AG04449 (cell line): Measurements from ENCODE around the gene SURF4.

ENCODE experiments used
- CTCF ChIA-PET: fragments of 350-600 bp; formaldehyde crosslinking; extraction: SDS; loops from one replicate; lab custom pipeline; 2021; ENCODE audit warnings: antibody characterized with exemption; lab: Yijun Ruan, JAX
- POLR2A ChIA-PET: fragments of 400-600, 350-600 bp; formaldehyde crosslinking; extraction: SDS; loops from one replicate; lab custom pipeline; 2020; ENCODE audit warnings: antibody characterized with exemption, inconsistent platforms; lab: Yijun Ruan, JAX
- DNase-seq: peaks from one replicate; pipeline ENCODE4 v3.0.0-alpha.2; 2010; ENCODE audit warnings: low read depth, low spot score
- H3K4me3 ChIP-seq: 2 replicates; pipeline ENCODE4 v1.5.1; 2011; ENCODE audit warnings: low read depth, mild to moderate bottlenecking, control low read depth, low read length
- TF ChIP-seq, protein P1 (sequence below): IDR thresholded peaks from one replicate; pipeline ENCODE4 v1.5.1; 2011; ENCODE audit warnings: mild to moderate bottlenecking, moderate library complexity, low read length, control low read depth, inconsistent platforms; ENCODE audit not compliant: insufficient read depth; ENCODE audit errors: missing control alignments

The SURF4 gene

DNA sequence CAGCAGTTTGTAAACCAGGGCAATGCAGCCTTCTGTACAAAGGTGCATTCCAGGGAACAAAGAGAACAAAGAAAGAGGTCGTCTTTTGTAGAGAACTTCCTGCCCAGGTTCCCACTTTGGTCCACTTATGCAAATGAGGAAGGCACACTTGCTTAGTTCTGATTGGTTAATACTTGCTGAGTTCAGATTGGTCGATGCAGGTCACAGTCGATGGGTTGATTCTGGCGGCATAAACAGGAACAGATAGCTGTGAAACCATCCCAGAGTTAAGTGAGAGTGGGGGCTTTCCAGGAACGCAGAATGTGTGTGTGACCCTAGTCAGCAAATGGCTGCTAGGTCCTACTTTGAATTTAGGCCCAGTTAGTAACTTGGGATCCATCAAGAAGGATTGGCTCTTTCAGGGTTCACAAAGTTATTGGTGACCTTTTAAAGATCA lies 44.5 kb upstream of the SURF4 start:
- TF ChIP-seq, protein P1, sequence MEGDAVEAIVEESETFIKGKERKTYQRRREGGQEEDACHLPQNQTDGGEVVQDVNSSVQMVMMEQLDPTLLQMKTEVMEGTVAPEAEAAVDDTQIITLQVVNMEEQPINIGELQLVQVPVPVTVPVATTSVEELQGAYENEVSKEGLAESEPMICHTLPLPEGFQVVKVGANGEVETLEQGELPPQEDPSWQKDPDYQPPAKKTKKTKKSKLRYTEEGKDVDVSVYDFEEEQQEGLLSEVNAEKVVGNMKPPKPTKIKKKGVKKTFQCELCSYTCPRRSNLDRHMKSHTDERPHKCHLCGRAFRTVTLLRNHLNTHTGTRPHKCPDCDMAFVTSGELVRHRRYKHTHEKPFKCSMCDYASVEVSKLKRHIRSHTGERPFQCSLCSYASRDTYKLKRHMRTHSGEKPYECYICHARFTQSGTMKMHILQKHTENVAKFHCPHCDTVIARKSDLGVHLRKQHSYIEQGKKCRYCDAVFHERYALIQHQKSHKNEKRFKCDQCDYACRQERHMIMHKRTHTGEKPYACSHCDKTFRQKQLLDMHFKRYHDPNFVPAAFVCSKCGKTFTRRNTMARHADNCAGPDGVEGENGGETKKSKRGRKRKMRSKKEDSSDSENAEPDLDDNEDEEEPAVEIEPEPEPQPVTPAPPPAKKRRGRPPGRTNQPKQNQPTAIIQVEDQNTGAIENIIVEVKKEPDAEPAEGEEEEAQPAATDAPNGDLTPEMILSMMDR: no peak
- H3K4me3 ChIP-seq: no peak overlapping the region
- no peak for DNase-seq
- ChIA-PET CTCF (interaction anchor here (0.6 kb wide), 1 partner anchor 22 kb away, joined by 3 read pairs; no protein-coding TSS in a partner anchor), POLR2A (no interaction called here)

DNA sequence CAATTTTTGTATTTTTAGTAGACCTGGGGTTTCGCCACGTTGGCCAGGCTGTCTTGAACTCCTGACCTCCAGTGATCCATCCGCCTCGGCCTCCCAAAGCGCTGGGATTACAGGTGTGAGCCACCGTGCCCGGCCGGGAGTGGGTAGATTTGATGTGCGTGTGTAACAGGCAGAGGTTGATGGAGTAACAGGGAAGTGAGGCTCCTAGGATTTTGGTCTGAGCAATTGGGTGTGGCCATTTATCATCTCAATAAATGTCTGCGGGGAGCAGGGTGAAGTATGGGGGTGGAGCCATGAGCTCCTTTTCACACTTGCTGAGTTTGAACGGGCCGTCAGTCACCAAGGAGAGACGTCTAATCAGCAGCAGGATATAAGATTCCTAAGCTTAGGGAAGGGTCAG lies 43.1 kb upstream of the SURF4 start:
- no peak overlapping the region for H3K4me3 ChIP-seq
- CTCF ChIA-PET: interaction anchor here (0.7 kb wide), 1 partner anchor 13 kb away, joined by 3 read pairs; no protein-coding TSS in a partner anchor
- POLR2A ChIA-PET: interaction anchor here (1.3 kb wide), 2 partner anchors 25 to 40 kb away, joined by 4 read pairs; partner anchors contain the start of gene CACFD1
- TF ChIP-seq, protein P1: no peak
- no peak for DNase-seq

DNA sequence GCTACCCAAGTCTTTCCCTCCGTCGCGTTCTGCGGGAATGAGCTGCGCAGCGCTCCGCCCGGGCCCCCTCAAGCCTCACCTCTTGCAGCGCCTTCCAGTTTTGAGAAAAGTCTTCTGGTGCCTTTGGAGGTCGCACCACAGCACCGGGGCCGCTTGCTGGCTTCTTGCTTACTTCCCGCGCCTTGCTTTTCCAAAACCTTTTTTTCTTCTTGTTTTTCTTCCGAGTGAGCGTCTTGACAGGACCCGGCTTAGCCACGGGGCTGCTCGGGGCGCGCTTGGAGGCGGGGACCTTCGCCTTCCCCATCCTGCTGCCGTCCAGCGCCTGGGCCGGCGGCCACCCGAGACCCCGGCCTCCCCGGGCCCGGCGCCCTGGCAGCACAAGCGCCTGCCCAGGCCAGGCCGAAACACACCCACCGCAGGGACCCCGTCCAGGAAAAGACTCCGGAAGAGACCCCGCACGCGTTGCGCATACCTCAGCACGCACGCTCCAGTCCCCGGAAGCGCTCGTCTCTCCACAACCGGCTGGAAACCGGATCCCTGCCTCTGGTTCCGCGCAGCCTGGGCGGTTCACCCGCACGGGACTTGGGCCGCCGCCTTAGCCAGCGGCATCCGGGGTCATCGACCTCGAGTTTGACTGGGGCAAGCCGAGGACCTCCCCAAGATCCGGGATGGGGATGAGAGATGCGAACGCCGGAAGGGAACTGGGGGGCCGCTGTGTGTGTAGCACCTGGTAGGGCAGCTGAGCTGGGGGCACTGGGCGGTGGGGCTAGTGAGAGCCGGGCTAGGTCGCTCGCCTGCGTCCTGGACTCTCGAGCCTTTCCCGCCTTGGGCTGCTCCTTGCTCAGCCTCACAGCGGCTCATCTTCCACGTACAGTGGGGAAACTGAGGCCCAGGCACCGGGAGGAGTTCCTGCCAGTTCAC lies 41.9 kb upstream of the SURF4 start, which contains the start of gene REXO4:
Gene REXO4, minus strand, starts transcription at position 470 of the 921 bp plus-strand sequence. Its CDS starts 166 bp downstream, at position 304.
- POLR2A ChIA-PET: interaction anchor here (0.6 to 1.3 kb wide), 2 partner anchors 26 to 61 kb away, joined by 3 to 4 read pairs; no protein-coding TSS in a partner anchor
- TF ChIP-seq, protein P1: no peak
- peak; percentile 24 for DNase-seq
- CTCF ChIA-PET: interaction anchor here (1.0 to 3.4 kb wide), 4 partner anchors 13 to 39 kb away, joined by 3 to 31 read pairs (median 4); no protein-coding TSS in a partner anchor
- H3K4me3 ChIP-seq: peak within 1 kb of the TSS; percentile 86

DNA sequence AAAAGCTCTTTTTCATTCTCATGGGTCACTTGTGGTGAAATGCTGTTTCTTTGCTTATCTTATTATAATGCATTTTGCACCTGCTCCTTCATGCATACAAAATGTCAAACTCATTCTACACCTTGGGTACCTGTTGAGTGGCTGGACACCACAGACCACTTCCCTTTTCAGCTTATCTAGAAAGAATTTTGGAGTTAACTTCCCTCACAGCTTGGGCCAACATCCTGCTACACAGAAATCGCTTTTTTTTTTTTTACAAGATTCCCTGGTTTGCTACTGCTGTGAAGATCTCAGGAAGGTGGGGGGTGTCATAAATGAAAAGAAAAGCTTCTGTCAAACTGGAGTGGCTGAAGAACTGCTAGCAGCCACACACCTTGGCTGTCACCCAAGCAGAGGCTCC lies 39.3 kb upstream of the SURF4 start:
- TF ChIP-seq, protein P1: no peak
- no peak overlapping the region for H3K4me3 ChIP-seq
- DNase-seq: no peak
- ChIA-PET POLR2A (no interaction called here), CTCF (interaction anchor here (1.3 to 3.4 kb wide), 2 partner anchors 10 to 38 kb away, joined by 3 to 31 read pairs; no protein-coding TSS in a partner anchor)

DNA sequence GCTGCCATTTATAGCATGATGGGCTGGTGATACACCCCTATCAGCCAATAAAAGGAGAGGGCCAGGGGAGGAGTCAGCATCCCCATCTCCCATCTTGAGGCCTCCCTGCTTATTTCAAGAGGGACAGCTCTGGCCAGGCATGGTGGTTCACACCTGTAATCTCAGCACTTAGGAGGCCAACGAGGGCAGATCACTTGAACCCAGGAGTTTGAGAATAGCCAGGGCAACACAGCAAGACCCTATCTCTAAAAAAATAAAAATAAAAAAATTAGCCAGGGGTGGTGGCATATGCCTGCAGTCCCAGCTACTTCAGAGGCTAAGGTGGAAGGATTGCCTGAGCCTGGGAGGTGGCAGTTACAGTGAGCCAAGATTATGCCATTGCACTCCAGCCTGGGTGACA lies 32.2 kb upstream of the SURF4 start:
- CTCF ChIA-PET: interaction anchor here (1.0 to 1.7 kb wide), 4 partner anchors 8 to 30 kb away, joined by 3 to 7 read pairs (median 4); no protein-coding TSS in a partner anchor
- TF ChIP-seq, protein P1: no peak
- POLR2A ChIA-PET: no interaction called here
- DNase-seq: no peak
- H3K4me3 ChIP-seq: no peak overlapping the region
